Kidney (tissue), 14 donors: ENCODE data around the gene AURKB. TPM values are rescaled to one million over a fixed set of nuclear protein-coding genes. Genes with fewer than 3 reads are reported as not detected.

Source experiments
- DNase-seq, 5 donors: peaks; one replicate each; pipeline ENCODE4 v3.0.0-alpha.2; 2013 to 2020
- FAIRE-seq: peaks from 2 replicates; lab custom pipeline; 2012; peaks lifted over from hg19 to GRCh38; lab: Jason Lieb, UNC
- H3K27ac ChIP-seq, 2 donors: one replicate each; pipeline ENCODE4 v1.7.0; 2013; ENCODE audit warnings: low read depth in 2 of 2, low read length in 2 of 2, inconsistent platforms in 1 of 2
- H3K27me3 ChIP-seq: one replicate; pipeline ENCODE4 v1.7.1; 2013; ENCODE audit warnings: low read length, inconsistent platforms; ENCODE audit not compliant: control insufficient read depth, insufficient read depth
- H3K36me3 ChIP-seq, 3 donors: one replicate each; pipeline versions ENCODE4 v1.7.0 to v1.7.1; 2013; ENCODE audit warnings: low read length in 3 of 3, control low read depth in 1 of 3, inconsistent platforms in 1 of 3; ENCODE audit not compliant: insufficient read depth in 3 of 3, control insufficient read depth in 2 of 3
- H3K4me1 ChIP-seq, 3 donors: one replicate each; pipeline versions ENCODE4 v1.7.0 to v1.7.1; 2013; ENCODE audit warnings: low read length in 3 of 3, inconsistent platforms in 1 of 3, low read depth in 1 of 3; ENCODE audit not compliant: control insufficient read depth in 2 of 3, insufficient read depth in 2 of 3
- H3K4me3 ChIP-seq, 3 donors: one replicate each; pipeline versions ENCODE4 v1.7.0 to v1.8.1; 2013; ENCODE audit warnings: low read length in 3 of 3, control low read depth in 1 of 3, inconsistent platforms in 1 of 3
- H3K9ac ChIP-seq, 3 donors: one replicate each; pipeline versions ENCODE4 v1.7.0 to v1.7.1; 2013; ENCODE audit warnings: low read length in 3 of 3, control low read depth in 1 of 3, inconsistent platforms in 1 of 3
- H3K9me3 ChIP-seq, 3 donors: one replicate each; pipeline versions ENCODE4 v1.7.0 to v1.7.1; 2013; ENCODE audit warnings: low read length in 3 of 3, control low read depth in 1 of 3, inconsistent platforms in 1 of 3; ENCODE audit not compliant: control insufficient read depth in 2 of 3, insufficient read depth in 1 of 3
- intact Hi-C: fragments of 100-400 bp; cut with DNase I; formaldehyde crosslinking; loops from one replicate; pipeline ENCODE4 v1.11.1; 2022
- polyA plus RNA-seq: library from polyadenylated mRNA; stranded (reverse); fragments of 350-450 nt; fragmentation: Illumina TruSeq; extraction: RNeasy Lipid Tissue Mini Kit (QIAGEN cat#74804); gene quantifications from one replicate; pipeline ENCODE4 v1.2.3, GENCODE V29; 2014; ENCODE audit warnings: low read depth, low replicate concordance; ENCODE audit not compliant: insufficient read depth
- total RNA-seq: library from RNA; stranded (reverse); fragmentation: NEBNext Ultra II Directional; extraction: Animal tissue kit (Norgen Biotek cat#: 25700); gene quantifications from one replicate; pipeline ENCODE4 v1.2.1, GENCODE V29; 2021
- TF ChIP-seq, protein P1 (sequence below): IDR thresholded peaks from 3 replicates; pipeline ENCODE4 v1.5.1; 2012; ENCODE audit warnings: mild to moderate bottlenecking, moderate library complexity, borderline replicate concordance; ENCODE audit not compliant: insufficient read depth; ENCODE audit errors: extremely low read depth
- donor health status: control.
- donor health status: control.
- donor health status: control.
- donor health status: control.
- donor health status: control.
- donor health status: DM: yes; HTN: yes; CAD: no.
- donor health status: Normal renal cell carcinoma (clear cell type).

AURKB gene
- total and polyA plus RNA-seq, 2 donors from 2014 or later: 0.43 to 2.8 TPM

DNA sequence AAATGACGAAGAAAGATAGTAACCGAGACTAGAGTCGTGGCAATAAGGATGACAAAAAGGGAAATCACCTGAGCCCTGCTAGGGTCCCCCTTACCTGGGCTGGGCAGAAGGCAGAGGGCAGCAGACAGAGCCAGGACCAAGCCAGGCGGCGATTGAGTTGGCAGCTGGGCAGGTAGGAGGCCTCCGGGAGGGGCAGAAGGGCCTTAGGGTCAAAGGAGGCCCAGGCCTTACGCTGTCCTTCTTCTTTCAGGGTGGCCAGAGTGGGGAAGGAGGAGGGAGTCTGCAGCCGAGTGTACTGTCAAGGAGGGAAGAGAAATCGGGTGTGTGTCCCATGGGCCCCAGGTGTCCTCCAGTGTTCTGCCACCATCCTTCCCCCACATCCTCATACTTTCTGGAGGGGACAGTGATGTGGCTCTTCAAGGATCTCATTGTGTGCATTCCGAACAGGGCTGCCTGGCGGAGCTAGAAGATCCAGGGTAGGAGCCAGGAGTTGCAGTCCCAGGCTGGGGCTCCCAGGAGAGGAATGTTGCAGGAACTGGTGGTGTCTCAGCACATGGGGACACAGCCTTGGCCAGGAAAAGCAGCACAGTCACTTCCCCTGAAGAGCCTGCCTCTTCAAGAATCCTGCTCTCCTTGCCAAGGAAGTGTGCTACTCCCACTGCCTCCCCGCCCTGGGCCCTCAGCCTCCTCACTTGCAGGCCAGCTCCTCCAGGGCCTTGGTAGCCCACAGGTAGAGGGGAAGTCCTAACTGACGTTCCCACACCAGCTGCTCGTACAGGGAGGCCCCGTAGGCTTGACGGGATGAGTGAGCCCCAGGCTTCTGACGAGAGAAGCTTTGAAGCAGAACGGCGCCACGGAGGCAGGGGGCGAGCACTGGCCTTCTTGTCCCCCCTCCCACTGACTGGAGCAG, 24.2 kb upstream of the AURKB start:
- peaks cover 2 to 66% (median 53%) of the 10 kb centered on the region in 3 donors for H3K36me3 ChIP-seq
- no peak overlapping the region for H3K27ac ChIP-seq
- no peak overlapping the region for H3K9ac ChIP-seq
- peak in 1 of 5 donors; percentile 57 for DNase-seq
- no peaks in the 10 kb centered on the region for H3K4me1 ChIP-seq
- no peak overlapping the region for H3K4me3 ChIP-seq
- no peaks in the 10 kb centered on the region for H3K27me3 ChIP-seq
- FAIRE-seq: no peak
- intact Hi-C loops: no loop called here
- H3K9me3 ChIP-seq: no peaks in the 10 kb centered on the region
- TF ChIP-seq, protein P1, sequence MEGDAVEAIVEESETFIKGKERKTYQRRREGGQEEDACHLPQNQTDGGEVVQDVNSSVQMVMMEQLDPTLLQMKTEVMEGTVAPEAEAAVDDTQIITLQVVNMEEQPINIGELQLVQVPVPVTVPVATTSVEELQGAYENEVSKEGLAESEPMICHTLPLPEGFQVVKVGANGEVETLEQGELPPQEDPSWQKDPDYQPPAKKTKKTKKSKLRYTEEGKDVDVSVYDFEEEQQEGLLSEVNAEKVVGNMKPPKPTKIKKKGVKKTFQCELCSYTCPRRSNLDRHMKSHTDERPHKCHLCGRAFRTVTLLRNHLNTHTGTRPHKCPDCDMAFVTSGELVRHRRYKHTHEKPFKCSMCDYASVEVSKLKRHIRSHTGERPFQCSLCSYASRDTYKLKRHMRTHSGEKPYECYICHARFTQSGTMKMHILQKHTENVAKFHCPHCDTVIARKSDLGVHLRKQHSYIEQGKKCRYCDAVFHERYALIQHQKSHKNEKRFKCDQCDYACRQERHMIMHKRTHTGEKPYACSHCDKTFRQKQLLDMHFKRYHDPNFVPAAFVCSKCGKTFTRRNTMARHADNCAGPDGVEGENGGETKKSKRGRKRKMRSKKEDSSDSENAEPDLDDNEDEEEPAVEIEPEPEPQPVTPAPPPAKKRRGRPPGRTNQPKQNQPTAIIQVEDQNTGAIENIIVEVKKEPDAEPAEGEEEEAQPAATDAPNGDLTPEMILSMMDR: no peak

- H3K27ac ChIP-seq: no peak overlapping the region
- no peaks in the 10 kb centered on the region for H3K9me3 ChIP-seq
- H3K4me3 ChIP-seq: no peak overlapping the region
- peaks cover 7 to 76% (median 56%) of the 10 kb centered on the region in 3 donors for H3K36me3 ChIP-seq
- H3K9ac ChIP-seq: no peak overlapping the region
- FAIRE-seq (no peak), DNase-seq (peak in 1 of 5 donors; percentile 52)
- TF ChIP-seq, protein P1: no peak
- intact Hi-C loops: no loop called here
- peaks cover 0 to 3% (median 0%) of the 10 kb centered on the region in 3 donors for H3K4me1 ChIP-seq
- H3K27me3 ChIP-seq: no peaks in the 10 kb centered on the region
These were observed 21.3 kb upstream of the AURKB start for GRCh38 chr17:8231701-8232100.

- Histone ChIP-seq H3K9ac (peak overlapping the region in 1 of 3 donors; percentile 51), H3K27me3 (no peaks in the 10 kb centered on the region), H3K4me3 (peak overlapping the region in 2 of 3 donors; percentile 29 to 49), H3K27ac (no peak overlapping the region), H3K36me3 (peaks cover 7 to 49% (median 33%) of the 10 kb centered on the region in 3 donors), H3K9me3 (no peaks in the 10 kb centered on the region), H3K4me1 (peaks cover 0 to 13% (median 5%) of the 10 kb centered on the region in 3 donors)
- TF ChIP-seq, protein P1: no peak
- intact Hi-C loops: no loop called here
- DNase-seq (peak in 1 of 5 donors; percentile 43), FAIRE-seq (no peak)
These were observed 16.8 kb upstream of the AURKB start for GRCh38 chr17:8227238-8227581.
